Gastrocnemius medialis (tissue), 4 donors: ENCODE results near the gene WIPI1. TPM values are rescaled to one million over a fixed set of nuclear protein-coding genes. Genes with fewer than 3 reads are reported as not detected.

ENCODE experiments used
- ATAC-seq, 2 donors: fragments of 150-250 bp; one replicate each; pipeline ENCODE4 v1.9.1; 2016
- DNase-seq, 2 donors: peaks; one replicate each; pipeline ENCODE4 v3.0.0-alpha.2; 2019
- H3K27ac ChIP-seq, 4 donors: fragments of 200-600 bp; sonication (generic); 1 replicate in 1 of 4; 2 replicates in 3 of 4; pipeline ENCODE4 v1.5.1; 2016 to 2018; ENCODE audit warnings: mild to moderate bottlenecking in 2 of 4, moderate library complexity in 1 of 4
- H3K27me3 ChIP-seq, 3 donors: fragments of 200-600 bp; sonication (generic) in 2 of 3; 1 replicate in 1 of 3; 2 replicates in 2 of 3; pipeline versions ENCODE4 v1.5.1 to v1.6.0; 2016 to 2019; ENCODE audit warnings: mild to moderate bottlenecking in 1 of 3, moderate library complexity in 1 of 3
- H3K36me3 ChIP-seq, 2 donors: fragments of 200-600 bp; sonication (generic) in 1 of 2; one replicate each; pipeline ENCODE4 v1.5.1; 2017 to 2018
- H3K4me1 ChIP-seq, 2 donors: fragments of 200-600 bp; sonication (generic) in 1 of 2; one replicate each; pipeline ENCODE4 v1.5.1; 2016 to 2017; ENCODE audit warnings: mild to moderate bottlenecking in 2 of 2
- H3K4me3 ChIP-seq, 4 donors: fragments of 200-600 bp; sonication (generic) in 3 of 4; 1 replicate in 1 of 4; 2 replicates in 3 of 4; pipeline ENCODE4 v1.5.1; 2016 to 2019; ENCODE audit warnings: mild to moderate bottlenecking in 2 of 4
- H3K9me3 ChIP-seq, 3 donors: fragments of 200-600 bp; sonication (generic) in 2 of 3; 1 replicate in 1 of 3; 2 replicates in 2 of 3; pipeline ENCODE4 v1.5.1; 2016 to 2019
- CTCF ChIP-seq, 5 experiments: fragments of 450-650 bp in 3 of 5; fragments of 200-600 bp in 2 of 5; sonication (generic) in 2 of 5; IDR thresholded peaks in 4 of 5; conservative IDR thresholded peaks in 1 of 5; 1 replicate in 4 of 5; 2 replicates in 1 of 5; pipeline ENCODE4 v1.5.1; 2016 to 2019; ENCODE audit warnings: antibody characterized with exemption in 5 of 5, mild to moderate bottlenecking in 3 of 5, moderate library complexity in 3 of 5
- POLR2A ChIP-seq, 2 donors: fragments of 450-650 bp; IDR thresholded peaks; one replicate each; pipeline ENCODE4 v1.6.1; 2017; ENCODE audit warnings: antibody characterized with exemption in 2 of 2, mild to moderate bottlenecking in 2 of 2, moderate library complexity in 2 of 2
- in situ Hi-C, 4 donors: fragments of 200-750 bp; cut with MboI; loops; one replicate each; pipeline versions ENCODE4 v1.15.0 to v1.8.0; 2017; ENCODE audit warnings: low sequenced_read_pairs in 4 of 4
- intact Hi-C: fragments of 100-400 bp; cut with DNase I; formaldehyde crosslinking; loops from one replicate; pipeline ENCODE4 v1.15.1; 2023; ENCODE audit warnings: low total_unique reads
- total RNA-seq, 4 donors: library from RNA; depleted of rRNA; stranded (reverse); fragments of >200 nt; gene quantifications; one replicate each; pipeline versions ENCODE4 v1.1.0 to v1.2.3, GENCODE V29; 2016

WIPI1 gene
- total RNA-seq, 4 donors from 2014 or later = 79.1 to 182 (median 92.0) TPM

GRCh38 chr17:68480885-68481284 is 23.6 kb upstream of the WIPI1 start:
- DNase-seq (no peak), ATAC-seq (no peak)
- no peaks in the 10 kb centered on the region for H3K4me1 ChIP-seq
- in situ Hi-C loops = no loop called here
- intact Hi-C loops = no loop called here
- no peak overlapping the region for H3K27ac ChIP-seq
- TF ChIP-seq POLR2A (IDR thresholded peaks at IDR 0.05) = no peak
- no peak for TF ChIP-seq CTCF (IDR thresholded peaks at IDR 0.05 in 4 of 5, conservative IDR thresholded peaks at IDR 0.05 in 1 of 5)
- H3K4me3 ChIP-seq = no peak overlapping the region
- H3K27me3 ChIP-seq = no peaks in the 10 kb centered on the region
- no peaks in the 10 kb centered on the region for H3K9me3 ChIP-seq
- H3K36me3 ChIP-seq = no peaks in the 10 kb centered on the region

GRCh38 chr17:68470961-68471360 is 13.7 kb upstream of the WIPI1 start:
- in situ Hi-C loops = no loop called here
- ATAC-seq (no peak), DNase-seq (no peak)
- Histone ChIP-seq H3K27me3 (no peaks in the 10 kb centered on the region), H3K4me1 (peaks cover 7% of the 10 kb centered on the region in 2 donors), H3K9me3 (no peaks in the 10 kb centered on the region), H3K27ac (no peak overlapping the region), H3K36me3 (no peaks in the 10 kb centered on the region), H3K4me3 (no peak overlapping the region)
- TF ChIP-seq POLR2A (IDR thresholded peaks at IDR 0.05) (no peak), CTCF (IDR thresholded peaks at IDR 0.05 in 4 of 5, conservative IDR thresholded peaks at IDR 0.05 in 1 of 5) (no peak)
- intact Hi-C loops = no loop called here

- in situ Hi-C loops = loop anchor here (5.0 to 10.0 kb wide), 3 partner anchors 204 to 296 kb away; no protein-coding TSS in a partner anchor
Observed at GRCh38 chr17:68468788-68469187, 11.5 kb upstream of the WIPI1 start.

GRCh38 chr17:68468334-68468733 is 11.0 kb upstream of the WIPI1 start:
- H3K27ac ChIP-seq = peak overlapping the region in 3 of 4 donors; percentile 21 to 72 (median 55)
- ATAC-seq (peak in 1 of 2 donors; percentile 54), DNase-seq (no peak)
- H3K27me3 ChIP-seq = no peaks in the 10 kb centered on the region
- intact Hi-C loops = loop anchor here (5.0 to 10.0 kb wide), 3 partner anchors 264 to 366 kb away; no protein-coding TSS in a partner anchor
- no peaks in the 10 kb centered on the region for H3K36me3 ChIP-seq
- H3K4me3 ChIP-seq = no peak overlapping the region
- TF ChIP-seq CTCF (IDR thresholded peaks at IDR 0.05 in 4 of 5, conservative IDR thresholded peaks at IDR 0.05 in 1 of 5) = no peak
- peak in 1 of 2 donors; percentile 20 for TF ChIP-seq POLR2A (IDR thresholded peaks at IDR 0.05)
- H3K4me1 ChIP-seq = peaks cover 4 to 7% of the 10 kb centered on the region in 2 donors
- H3K9me3 ChIP-seq = no peaks in the 10 kb centered on the region
- in situ Hi-C loops = loop anchor here (5.0 to 10.0 kb wide), 3 partner anchors 204 to 296 kb away; no protein-coding TSS in a partner anchor

More at GRCh38 chr17:68468788-68469187, 11.5 kb upstream of the WIPI1 start:
- Histone ChIP-seq H3K27me3 (no peaks in the 10 kb centered on the region), H3K4me1 (peaks cover 4 to 7% of the 10 kb centered on the region in 2 donors), H3K27ac (peak overlapping the region in 2 of 4 donors; percentile 55 to 72), H3K36me3 (no peaks in the 10 kb centered on the region), H3K9me3 (no peaks in the 10 kb centered on the region), H3K4me3 (no peak overlapping the region)
- ATAC-seq (no peak), DNase-seq (no peak)
- intact Hi-C loops = loop anchor here (5.0 to 10.0 kb wide), 3 partner anchors 264 to 366 kb away; no protein-coding TSS in a partner anchor
- no peak for TF ChIP-seq CTCF (IDR thresholded peaks at IDR 0.05 in 4 of 5, conservative IDR thresholded peaks at IDR 0.05 in 1 of 5)
- no peak for TF ChIP-seq POLR2A (IDR thresholded peaks at IDR 0.05)
